Right renal cortex interstitium (tissue), 3 donors: ENCODE data around the gene CRB2. TPM values are rescaled to one million over a fixed set of nuclear protein-coding genes. Genes with fewer than 3 reads are reported as not detected.

ENCODE experiments used
- DNase-seq, 3 donors: peaks; one replicate each; pipeline ENCODE4 v3.0.0-alpha.2; 2013; ENCODE audit warnings: low read depth in 3 of 3, low spot score in 2 of 3
- polyA plus RNA-seq, 3 donors: library from polyadenylated mRNA; unstranded; fragments of 120-200 nt; gene quantifications; one replicate each; pipeline ENCODE4 v1.2.1, GENCODE V29; 2013; ENCODE audit not compliant: insufficient read length in 3 of 3

CRB2 gene
- polyA plus RNA-seq, 3 donors, result 20.9 to 25.2 (median 21.8) TPM

DNA sequence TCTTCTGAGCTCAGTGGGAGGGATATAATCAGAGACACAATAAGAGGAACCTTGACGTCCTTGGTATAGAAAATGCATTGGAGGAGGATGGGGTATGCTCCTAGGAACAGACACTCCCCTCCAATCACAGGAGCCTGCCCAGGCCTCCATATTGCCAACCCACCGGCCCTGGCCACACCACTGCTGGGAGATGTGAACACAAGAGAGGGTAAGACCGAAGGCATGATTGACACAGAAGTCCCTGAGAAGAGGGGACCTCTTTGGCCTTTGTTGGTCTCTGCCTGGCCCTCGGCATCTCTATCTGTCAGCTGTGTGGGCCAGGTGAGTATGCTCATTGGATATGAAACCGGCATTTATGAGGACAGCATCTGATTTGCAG is 62.0 kb downstream of the CRB2 start:
- DNase-seq, result no peak

DNA sequence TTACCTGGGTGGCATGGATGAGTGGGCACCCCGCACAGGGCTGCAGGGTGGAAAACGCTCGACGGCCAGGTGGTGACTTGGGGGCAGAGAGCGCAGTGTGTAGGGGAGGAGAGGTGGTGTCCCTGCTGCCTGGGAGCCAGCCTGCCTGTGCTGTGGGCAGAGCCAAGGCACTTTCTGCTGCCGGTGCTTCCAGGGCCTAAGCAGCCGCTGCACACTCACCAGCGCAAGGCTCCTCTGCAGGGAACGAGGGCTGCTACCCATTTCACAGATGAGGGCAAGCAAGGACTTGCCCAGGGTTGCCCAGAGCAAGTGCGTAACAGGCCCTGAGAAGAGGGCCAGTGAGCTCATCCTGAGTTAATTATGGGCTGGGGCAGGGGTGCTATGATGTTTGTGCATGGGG is 62.5 kb downstream of the CRB2 start:
- no peak for DNase-seq

DNA sequence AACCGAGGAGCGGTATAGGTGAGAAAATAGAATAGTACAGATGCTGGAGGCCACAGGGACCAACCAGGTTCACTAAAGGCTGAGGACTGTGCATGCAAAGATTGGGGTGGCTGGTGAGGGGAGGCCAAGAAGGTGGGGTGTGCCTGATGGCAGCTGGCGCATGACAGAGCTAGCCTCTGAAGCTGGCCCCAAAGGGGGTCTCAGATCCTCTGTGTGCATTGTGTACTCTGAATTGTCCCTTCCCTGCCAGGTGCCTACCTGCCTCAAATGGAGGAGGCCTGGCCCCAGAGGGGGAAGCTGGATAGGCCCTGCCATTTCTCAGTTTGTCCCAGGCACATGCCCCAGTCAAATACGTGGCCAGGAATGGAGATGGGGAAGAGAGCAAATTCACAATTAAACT is 63.1 kb downstream of the CRB2 start:
- no peak for DNase-seq

DNA sequence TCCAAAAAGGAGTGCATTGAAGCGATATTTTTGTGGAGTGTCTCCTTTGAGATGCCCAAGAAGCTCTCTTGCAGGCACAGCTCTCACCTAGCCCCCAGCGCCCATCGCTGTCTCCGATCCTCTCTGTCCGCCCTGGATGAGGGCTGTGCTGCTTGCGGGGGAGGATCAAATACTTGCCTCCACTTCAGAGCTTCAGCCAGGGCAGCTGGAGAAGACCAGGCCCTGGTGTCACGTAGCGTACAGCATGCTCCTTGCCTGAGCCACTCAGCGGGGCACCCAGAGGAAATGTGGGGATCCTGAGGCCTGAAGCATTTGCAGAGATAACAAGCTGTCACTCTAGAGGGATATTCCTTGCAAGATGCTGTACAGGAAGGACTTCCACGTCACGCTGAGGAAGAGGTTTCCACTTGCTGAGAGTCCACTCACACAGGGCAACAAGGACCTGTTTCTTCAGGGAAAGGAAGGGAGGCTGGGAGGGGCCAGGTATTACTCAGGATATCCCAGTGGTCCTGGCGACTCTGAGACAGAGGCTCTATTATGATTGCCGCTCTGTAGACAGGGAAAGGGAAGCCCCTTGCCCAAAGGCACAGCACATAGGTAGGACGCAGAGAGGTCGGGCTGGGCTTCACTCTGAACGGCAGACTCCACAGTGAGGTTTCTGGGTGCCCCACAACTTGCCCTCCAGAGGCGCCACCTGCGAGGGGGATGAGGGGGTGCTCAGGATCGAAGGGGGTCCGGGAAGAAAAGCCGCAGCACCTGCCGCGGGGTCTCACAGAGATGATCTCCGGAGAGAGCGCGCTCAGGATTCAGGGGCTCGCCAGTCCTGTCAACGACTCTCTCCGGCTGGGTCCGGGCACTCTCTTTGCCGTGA is 64.0 kb downstream of the CRB2 start:
- no peak for DNase-seq

DNA sequence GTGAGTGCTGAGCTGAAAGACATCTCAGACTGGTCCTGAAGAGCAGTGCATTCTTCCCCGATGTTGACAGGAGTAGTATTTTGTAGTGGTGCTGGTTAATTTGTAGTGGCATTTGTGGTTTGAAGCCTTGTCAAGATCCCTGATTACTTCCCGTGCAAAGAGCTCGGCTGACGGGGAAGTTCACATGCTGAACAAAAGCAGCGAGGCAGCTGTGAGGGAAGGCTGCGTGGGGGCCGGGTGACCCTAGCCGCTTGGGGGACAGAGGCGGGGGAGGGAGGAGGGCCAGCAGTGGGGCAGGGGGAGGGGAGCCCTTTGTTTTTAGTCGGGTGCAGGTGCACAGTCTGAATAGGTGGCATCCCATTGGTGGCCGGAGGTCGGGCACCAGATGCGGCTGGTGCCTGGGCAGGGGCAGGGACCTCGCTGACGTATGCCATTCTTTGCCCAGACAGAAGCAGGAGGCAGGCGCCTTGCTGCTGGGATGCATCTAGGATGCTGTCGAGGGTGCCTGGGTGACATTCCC is 64.7 kb downstream of the CRB2 start:
- DNase-seq, result no peak

DNA sequence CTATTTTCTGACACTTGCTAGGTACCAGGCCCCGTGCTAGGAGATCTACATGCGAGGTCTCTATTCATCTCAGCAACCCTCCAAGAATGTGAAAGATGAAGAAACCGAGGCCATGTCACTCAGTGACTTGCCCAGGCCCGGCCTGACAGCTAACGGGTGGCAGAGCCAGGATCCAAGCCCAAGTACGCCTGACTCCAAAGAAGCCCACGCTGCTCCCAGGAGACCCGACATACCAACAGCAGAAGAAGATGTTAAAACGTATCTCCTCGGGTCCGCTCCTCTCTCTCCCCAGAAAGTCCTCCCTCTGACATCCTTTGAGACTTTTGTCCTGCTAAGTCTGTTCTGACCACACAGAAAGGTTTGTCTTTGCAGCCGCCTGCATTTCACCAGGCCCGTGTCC is 65.2 kb downstream of the CRB2 start:
- no peak for DNase-seq

DNA sequence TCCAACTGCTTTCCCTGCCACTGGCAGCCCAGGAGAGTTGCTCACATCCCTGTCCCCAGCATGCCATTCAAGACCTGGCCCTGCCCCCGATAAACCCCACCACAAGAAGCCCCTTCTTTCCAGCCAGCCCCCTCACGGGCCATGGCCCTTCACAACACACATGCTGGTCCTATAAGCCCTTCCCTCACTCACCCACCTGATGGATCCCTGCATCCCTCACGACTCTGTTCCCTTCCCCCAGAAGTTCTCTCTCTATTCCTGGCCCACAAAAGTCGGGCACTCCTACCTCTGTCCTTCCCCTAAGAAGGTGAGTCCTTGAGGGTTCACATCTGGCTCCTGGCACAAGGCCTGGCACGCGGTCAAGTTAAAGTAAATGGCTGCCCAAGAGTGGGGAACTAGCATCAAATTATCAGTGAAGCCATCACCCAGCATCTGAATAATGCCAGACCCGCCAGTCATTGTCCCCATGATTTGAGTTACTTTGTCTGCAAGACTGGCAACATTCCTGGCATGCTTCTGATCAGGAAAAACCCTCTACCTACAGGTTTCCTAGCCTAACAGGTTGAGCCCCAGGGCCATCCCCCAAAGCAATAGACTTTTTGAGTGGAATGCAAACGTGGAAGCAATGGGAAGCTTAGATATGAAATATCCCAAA is 65.9 kb downstream of the CRB2 start:
- DNase-seq, result no peak

DNA sequence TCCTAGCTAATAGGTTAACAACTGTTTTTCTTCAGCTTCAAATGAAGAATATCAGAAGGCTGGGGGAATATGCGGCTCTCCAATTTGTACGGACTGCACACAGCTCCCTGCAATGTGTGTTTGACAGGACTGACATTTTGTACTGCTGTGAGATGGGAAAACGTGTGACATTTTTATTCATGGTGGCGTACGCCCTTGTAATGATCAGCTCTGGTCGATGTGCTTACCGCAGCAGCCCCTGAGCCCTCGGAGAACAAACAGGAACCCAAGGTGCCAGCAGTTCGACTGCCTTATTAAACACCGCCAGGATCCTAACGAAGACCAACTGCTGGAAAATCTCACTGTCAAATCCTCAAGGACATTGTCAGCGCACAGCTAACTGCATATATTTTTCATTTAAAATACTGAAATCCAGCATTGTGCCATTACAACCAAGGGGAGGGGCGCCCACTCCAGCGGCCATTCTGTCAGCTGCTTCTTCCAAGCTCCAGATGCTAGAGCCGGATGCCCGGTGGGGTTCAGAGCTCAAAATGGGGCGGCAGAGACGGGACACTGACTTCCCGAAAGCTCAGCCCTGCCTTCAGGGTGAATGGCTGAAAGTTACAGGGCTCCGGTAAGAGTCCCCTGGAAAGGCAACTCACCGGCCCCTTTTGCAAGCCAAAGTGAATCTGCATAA is 66.8 kb downstream of the CRB2 start:
- DNase-seq, result no peak

DNA sequence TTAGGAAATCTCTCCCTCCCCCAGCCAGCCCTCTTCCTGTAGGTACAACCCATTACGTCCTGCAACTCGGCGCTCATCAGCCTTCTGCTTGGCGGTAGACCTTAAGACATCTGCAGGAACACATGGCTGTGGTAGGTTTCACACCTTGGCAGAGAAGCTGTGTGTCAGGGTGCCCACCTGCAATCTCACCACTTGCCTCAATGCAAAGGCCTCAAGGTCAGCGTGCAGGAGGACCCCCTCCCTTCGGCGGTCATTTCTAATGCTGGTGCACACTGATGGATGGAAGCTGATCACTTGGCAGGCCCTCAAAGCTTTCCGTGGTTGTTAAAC is 67.3 kb downstream of the CRB2 start:
- DNase-seq, result no peak

DNA sequence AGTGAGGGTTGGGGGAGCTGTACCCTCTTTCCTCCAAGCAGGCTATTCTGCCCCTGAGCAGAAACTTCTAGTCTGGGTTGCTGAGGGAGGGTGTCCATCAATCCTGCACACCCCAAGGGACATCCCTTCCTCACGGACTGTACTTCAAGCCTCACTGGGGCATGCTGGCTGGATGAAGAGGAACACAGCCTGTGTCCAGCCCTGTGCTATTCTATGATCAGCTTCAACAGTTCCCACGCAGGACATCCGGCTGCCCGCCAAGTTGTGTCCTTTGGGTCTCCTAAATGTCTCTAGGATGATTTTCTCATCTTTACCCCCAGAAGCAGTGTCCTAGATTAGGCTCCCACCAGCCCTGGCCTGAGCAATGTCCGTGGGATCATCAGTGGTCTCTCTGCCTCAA is 68.1 kb downstream of the CRB2 start:
- no peak for DNase-seq

DNA sequence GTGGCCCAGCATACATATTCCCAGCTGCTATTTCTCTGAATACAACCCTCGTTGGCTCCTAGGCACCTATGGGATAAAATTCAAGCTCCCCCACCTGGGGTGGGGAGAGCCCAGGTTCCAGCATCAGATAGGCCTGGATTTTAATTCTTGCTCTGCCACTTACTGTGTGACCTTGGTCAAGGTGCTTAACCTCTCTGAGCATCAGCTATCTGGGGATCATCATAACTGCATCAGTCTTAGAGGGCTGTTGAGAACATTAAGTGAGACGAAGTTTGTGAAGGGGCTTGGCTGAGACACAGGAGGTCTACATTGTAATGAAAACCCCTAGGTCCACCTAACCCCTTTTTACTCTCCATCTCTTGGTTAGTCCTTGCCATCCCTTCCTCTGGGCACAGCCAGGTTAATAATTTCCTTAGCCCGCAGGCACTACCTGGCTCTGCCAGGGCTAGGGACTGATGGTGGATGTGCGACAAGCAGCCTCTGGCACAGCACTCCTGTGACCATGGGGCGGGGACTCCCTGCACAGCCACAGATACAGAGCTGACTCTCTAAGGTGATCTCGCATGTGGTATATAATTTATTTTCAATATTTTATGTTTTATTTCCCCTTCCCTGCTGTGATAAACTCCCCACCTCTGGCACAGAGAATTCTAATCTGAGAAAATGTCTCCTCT is 68.7 kb downstream of the CRB2 start:
- DNase-seq, result no peak

DNA sequence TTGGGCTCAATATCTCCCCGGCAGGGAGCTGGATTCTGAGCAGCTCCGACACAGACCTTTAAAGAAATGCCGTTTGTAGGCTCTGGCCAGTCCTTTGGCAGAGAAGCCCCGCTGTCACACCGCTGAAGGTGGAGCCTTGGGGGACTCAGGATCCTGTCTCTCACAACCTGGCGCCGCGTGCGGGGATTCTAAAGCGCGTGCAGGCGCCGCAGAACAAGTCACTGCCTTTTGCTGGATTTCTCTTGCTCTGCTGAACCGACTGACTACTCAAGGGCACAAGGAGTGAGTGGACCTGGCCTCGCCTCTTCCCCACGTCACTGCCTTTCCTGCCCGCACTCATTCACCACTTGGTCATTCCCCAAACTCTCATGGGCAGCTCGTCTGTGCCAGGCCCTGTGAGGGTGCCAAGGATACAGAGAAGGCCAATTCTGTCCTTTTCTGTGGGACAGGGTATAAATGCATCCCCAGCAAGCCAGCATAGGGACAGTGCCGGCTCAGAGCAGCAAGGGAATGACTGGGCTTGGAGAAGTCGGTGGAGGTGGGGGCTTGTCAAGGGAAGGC is 69.3 kb downstream of the CRB2 start:
- DNase-seq, result no peak

DNA sequence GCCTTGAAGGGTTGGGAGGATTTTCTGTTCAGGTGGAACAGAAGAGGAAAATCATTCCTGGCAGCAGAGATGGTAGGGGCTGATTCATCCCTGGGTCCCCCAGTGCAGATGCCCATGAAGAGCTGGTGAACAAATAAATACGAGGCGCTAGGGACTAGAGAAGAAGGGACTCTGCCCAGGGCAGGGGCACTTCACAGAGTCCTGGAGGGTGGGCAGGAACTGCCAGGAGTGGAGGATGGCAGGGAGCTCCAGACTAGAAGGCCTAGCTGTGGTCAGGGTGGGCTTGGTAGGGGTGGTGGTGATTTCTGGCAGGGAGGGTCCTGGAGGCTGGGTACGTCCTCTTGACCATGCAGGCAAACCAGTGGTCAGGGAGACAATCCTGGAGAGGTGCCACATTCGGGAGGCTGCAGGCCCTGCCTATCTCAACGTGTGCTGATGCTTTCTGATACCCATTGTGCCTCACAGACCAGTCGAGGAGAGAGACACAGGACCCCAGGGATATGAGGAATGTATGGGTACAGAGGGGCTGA is 69.9 kb downstream of the CRB2 start:
- DNase-seq, result no peak

DNA sequence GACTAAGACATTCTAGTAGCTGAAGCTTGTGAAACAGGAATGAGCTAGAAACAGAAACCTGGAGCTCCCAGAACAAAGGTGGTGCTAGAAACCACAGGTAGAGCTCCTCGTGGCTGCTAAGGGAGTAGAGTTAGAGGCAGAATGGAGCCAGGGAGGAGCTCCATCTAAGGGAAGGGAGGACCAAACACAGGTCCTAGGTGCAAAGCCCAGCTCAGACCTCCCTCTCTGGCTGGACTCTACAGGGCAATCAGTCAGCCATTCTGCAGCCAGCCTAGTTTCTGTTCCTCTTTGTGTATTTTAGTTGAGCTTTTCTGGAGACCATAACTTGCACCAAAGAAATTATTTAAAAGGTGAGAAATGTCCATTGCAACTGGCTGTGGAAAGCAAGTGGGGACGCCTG is 70.4 kb downstream of the CRB2 start:
- DNase-seq, result no peak

Other genes starting within 250 kb of the CRB2 start
- 10 to 100 TPM; 48.1 to 51.9 (median 51.1) TPM for gene STRBP, start 87.6 kb upstream of the CRB2 start, polyA plus RNA-seq